KMS-11 (cell line): ENCODE results near the gene PATJ.

Source experiments
- H2AFZ ChIP-seq: fragments of 200-600 bp; sonication (generic); 2 replicates; pipeline ENCODE4 v1.6.1; 2016; ENCODE audit warnings: antibody characterized with exemption, mixed run types, low read depth
- H3K27ac ChIP-seq: fragments of 200-600 bp; sonication (generic); 2 replicates; pipeline ENCODE4 v1.6.1; 2016; ENCODE audit warnings: mild to moderate bottlenecking, mixed run types
- H3K27me3 ChIP-seq: fragments of 200-600 bp; sonication (generic); 2 replicates; pipeline ENCODE4 v1.6.1; 2017; ENCODE audit warnings: mild to moderate bottlenecking, low read depth, mixed run types, moderate library complexity; ENCODE audit not compliant: insufficient read depth
- H3K36me3 ChIP-seq: fragments of 200-600 bp; sonication (generic); 2 replicates; pipeline ENCODE4 v1.6.1; 2017; ENCODE audit warnings: mild to moderate bottlenecking, mixed run types; ENCODE audit not compliant: insufficient read depth
- H3K4me1 ChIP-seq: fragments of 200-600 bp; sonication (generic); 2 replicates; pipeline ENCODE4 v1.6.1; 2016; ENCODE audit warnings: mild to moderate bottlenecking, low read depth, mixed run types; ENCODE audit not compliant: poor library complexity, severe bottlenecking
- H3K4me2 ChIP-seq: fragments of 200-600 bp; sonication (generic); 2 replicates; pipeline ENCODE4 v1.7.0; 2016; ENCODE audit warnings: mild to moderate bottlenecking, mixed run types
- H3K4me3 ChIP-seq: fragments of 200-600 bp; sonication (generic); IDR thresholded peaks from 2 replicates; pipeline ENCODE4 v1.6.1; 2017; ENCODE audit warnings: low read depth, low read length, mixed read lengths; ENCODE audit not compliant: insufficient read depth
- H3K79me2 ChIP-seq: fragments of 200-600 bp; sonication (generic); 2 replicates; pipeline ENCODE4 v1.6.1; 2016; ENCODE audit warnings: low read depth, mixed run types; ENCODE audit not compliant: insufficient read depth
- H3K9ac ChIP-seq: fragments of 200-600 bp; sonication (generic); 2 replicates; pipeline ENCODE4 v1.6.1; 2016; ENCODE audit warnings: mild to moderate bottlenecking, mixed run types
- H4K20me1 ChIP-seq: fragments of 200-600 bp; sonication (generic); 2 replicates; pipeline ENCODE4 v1.6.1; 2016; ENCODE audit warnings: mild to moderate bottlenecking, mixed run types; ENCODE audit not compliant: insufficient read depth
- TF ChIP-seq, protein P1 (sequence below): fragments of 200-600 bp; sonication (generic); conservative IDR thresholded peaks from 2 replicates; pipeline ENCODE4 v1.6.1; 2017; ENCODE audit warnings: low read depth, mild to moderate bottlenecking, antibody characterized with exemption, low read length, moderate library complexity, mixed read lengths

The PATJ gene

GRCh38 chr1:61865646-61866220, 123.5 kb downstream of the PATJ start:
- Histone ChIP-seq H3K27ac (no peak overlapping the region), H3K4me1 (no peaks in the 10 kb centered on the region), H3K79me2 (no peaks in the 10 kb centered on the region), H3K27me3 (no peaks in the 10 kb centered on the region), H3K36me3 (no peaks in the 10 kb centered on the region), H3K9ac (no peak overlapping the region), H4K20me1 (no peaks in the 10 kb centered on the region), H2AFZ (no peak overlapping the region), H3K4me3 (no peak overlapping the region), H3K4me2 (no peak overlapping the region)
- TF ChIP-seq, protein P1, sequence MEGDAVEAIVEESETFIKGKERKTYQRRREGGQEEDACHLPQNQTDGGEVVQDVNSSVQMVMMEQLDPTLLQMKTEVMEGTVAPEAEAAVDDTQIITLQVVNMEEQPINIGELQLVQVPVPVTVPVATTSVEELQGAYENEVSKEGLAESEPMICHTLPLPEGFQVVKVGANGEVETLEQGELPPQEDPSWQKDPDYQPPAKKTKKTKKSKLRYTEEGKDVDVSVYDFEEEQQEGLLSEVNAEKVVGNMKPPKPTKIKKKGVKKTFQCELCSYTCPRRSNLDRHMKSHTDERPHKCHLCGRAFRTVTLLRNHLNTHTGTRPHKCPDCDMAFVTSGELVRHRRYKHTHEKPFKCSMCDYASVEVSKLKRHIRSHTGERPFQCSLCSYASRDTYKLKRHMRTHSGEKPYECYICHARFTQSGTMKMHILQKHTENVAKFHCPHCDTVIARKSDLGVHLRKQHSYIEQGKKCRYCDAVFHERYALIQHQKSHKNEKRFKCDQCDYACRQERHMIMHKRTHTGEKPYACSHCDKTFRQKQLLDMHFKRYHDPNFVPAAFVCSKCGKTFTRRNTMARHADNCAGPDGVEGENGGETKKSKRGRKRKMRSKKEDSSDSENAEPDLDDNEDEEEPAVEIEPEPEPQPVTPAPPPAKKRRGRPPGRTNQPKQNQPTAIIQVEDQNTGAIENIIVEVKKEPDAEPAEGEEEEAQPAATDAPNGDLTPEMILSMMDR = no peak

DNA sequence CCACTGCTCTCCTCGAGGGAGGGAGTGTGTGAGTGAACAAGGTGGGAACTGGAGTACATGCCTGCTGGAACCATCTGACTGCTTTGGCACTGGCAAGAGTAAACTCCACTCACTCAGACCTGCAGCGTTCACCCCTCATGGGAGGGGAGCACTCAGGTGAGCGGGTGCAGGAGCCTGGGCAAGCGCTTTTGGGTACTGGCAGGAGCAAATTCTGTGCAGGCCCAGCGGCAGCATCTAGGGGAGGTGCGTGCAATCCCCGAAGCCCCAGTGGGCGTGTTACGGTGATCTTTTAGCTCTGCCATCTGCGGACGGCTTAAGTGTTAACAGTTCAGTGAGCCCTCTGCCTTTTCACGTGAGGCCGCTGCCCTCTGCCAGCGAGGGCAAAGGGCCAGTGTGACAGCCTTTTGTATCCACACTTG, 127.4 kb downstream of the PATJ start:
- Histone ChIP-seq H3K27ac (no peak overlapping the region), H4K20me1 (no peaks in the 10 kb centered on the region), H2AFZ (no peak overlapping the region), H3K9ac (no peak overlapping the region), H3K4me3 (no peak overlapping the region), H3K4me2 (no peak overlapping the region), H3K79me2 (no peaks in the 10 kb centered on the region), H3K27me3 (no peaks in the 10 kb centered on the region), H3K36me3 (no peaks in the 10 kb centered on the region), H3K4me1 (no peaks in the 10 kb centered on the region)
- TF ChIP-seq, protein P1 = no peak

DNA sequence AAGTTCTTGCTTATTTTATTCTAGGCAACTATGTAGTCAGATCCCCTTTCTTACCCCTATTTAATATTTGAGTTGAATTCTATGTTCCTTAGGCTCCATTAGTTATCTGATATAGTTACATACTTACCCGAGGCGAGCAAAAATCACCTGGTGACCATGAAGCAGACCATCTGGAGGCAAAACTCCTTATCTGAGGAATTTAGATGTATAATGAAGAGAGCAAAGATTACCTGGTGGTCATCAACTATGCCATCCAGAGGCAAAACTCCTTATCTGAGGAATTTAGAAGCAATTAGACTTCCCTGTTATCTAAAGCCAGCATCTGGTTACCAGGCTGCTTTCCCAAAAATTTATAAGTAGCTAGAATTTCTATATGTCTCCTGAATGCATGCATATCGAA, 129.9 kb downstream of the PATJ start:
- no peak overlapping the region for H3K4me3 ChIP-seq
- no peak overlapping the region for H3K27ac ChIP-seq
- H3K36me3 ChIP-seq = no peaks in the 10 kb centered on the region
- H3K4me2 ChIP-seq = no peak overlapping the region
- no peaks in the 10 kb centered on the region for H3K79me2 ChIP-seq
- no peaks in the 10 kb centered on the region for H3K4me1 ChIP-seq
- no peaks in the 10 kb centered on the region for H3K27me3 ChIP-seq
- no peak overlapping the region for H3K9ac ChIP-seq
- TF ChIP-seq, protein P1 = no peak
- H4K20me1 ChIP-seq = no peaks in the 10 kb centered on the region
- no peak overlapping the region for H2AFZ ChIP-seq

DNA sequence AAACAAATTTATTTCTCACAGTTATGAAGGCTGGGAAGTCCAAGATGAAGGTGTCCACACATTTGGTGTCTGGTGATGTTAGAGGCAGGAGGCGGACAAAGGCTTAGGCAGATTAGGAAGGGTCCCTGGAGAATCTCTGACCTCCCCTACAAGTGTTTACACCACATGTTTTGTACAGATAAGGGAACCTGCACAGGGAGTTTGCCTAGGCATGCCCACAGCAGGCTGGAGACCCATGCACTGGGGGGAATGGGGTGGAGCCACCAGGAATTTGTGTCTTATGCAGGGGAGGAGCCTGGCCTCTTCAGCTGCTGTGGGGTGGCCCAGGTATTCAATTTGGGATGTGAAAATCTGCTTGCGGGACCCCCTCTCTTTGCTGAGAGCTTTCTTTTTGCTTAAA, 131.3 kb downstream of the PATJ start:
- Histone ChIP-seq H3K27me3 (no peaks in the 10 kb centered on the region), H3K4me2 (no peak overlapping the region), H3K27ac (no peak overlapping the region), H3K4me3 (no peak overlapping the region), H3K36me3 (no peaks in the 10 kb centered on the region), H3K79me2 (no peaks in the 10 kb centered on the region), H3K4me1 (no peaks in the 10 kb centered on the region), H3K9ac (no peak overlapping the region), H2AFZ (no peak overlapping the region), H4K20me1 (no peaks in the 10 kb centered on the region)
- TF ChIP-seq, protein P1 = no peak

- TF ChIP-seq, protein P1 = no peak
- no peaks in the 10 kb centered on the region for H4K20me1 ChIP-seq
- H3K27me3 ChIP-seq = no peaks in the 10 kb centered on the region
- no peaks in the 10 kb centered on the region for H3K4me1 ChIP-seq
- no peak overlapping the region for H2AFZ ChIP-seq
- H3K79me2 ChIP-seq = no peaks in the 10 kb centered on the region
- no peak overlapping the region for H3K4me2 ChIP-seq
- H3K4me3 ChIP-seq = no peak overlapping the region
- H3K36me3 ChIP-seq = no peaks in the 10 kb centered on the region
- no peak overlapping the region for H3K9ac ChIP-seq
- no peak overlapping the region for H3K27ac ChIP-seq
Observed at GRCh38 chr1:61873994-61874393, 131.7 kb downstream of the PATJ start.
